Prostate gland (tissue), 2 donors: Measurements from ENCODE around the gene AANAT.

ENCODE experiments used
- POLR2A ChIP-seq: fragments of 450-650 bp; IDR thresholded peaks from one replicate; pipeline ENCODE4 v1.6.1; 2016; ENCODE audit warnings: antibody characterized with exemption, mild to moderate bottlenecking
- TF ChIP-seq, protein P1 (sequence below), 4 experiments: fragments of 200-600 bp in 2 of 4; fragments of 450-650 bp in 2 of 4; sonication (generic) in 2 of 4; IDR thresholded peaks; 1 replicate in 3 of 4; 2 replicates in 1 of 4; pipeline ENCODE4 v1.5.1; 2016 to 2019; ENCODE audit warnings: antibody characterized with exemption in 4 of 4, mild to moderate bottlenecking in 2 of 4, moderate library complexity in 2 of 4

GRCh38 chr17:76438906-76439305 is 28.5 kb upstream of the AANAT start:
- no peak for TF ChIP-seq POLR2A
- TF ChIP-seq, protein P1, sequence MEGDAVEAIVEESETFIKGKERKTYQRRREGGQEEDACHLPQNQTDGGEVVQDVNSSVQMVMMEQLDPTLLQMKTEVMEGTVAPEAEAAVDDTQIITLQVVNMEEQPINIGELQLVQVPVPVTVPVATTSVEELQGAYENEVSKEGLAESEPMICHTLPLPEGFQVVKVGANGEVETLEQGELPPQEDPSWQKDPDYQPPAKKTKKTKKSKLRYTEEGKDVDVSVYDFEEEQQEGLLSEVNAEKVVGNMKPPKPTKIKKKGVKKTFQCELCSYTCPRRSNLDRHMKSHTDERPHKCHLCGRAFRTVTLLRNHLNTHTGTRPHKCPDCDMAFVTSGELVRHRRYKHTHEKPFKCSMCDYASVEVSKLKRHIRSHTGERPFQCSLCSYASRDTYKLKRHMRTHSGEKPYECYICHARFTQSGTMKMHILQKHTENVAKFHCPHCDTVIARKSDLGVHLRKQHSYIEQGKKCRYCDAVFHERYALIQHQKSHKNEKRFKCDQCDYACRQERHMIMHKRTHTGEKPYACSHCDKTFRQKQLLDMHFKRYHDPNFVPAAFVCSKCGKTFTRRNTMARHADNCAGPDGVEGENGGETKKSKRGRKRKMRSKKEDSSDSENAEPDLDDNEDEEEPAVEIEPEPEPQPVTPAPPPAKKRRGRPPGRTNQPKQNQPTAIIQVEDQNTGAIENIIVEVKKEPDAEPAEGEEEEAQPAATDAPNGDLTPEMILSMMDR (IDR thresholded peaks at IDR 0.05), result no peak
